ENCODE results near the gene CENPU. TPM values are rescaled to one million over a fixed set of nuclear protein-coding genes. Genes with fewer than 3 reads are reported as not detected.

Gene CENPU
- total and polyA plus RNA-seq, 2 experiments from 2014 or later = 88.3 to 186 TPM

GRCh38 chr4:184689681-184690080 is 44.2 kb downstream of the CENPU start:
- Mint-ChIP-seq H3K4me3 (no peak overlapping the region), H3K4me1 (peaks cover 20% of the 10 kb centered on the region), H3K9me3 (no peaks in the 10 kb centered on the region; the same call in 2 of the 3 replicates), H3K27ac (no peak overlapping the region), H3K36me3 (ENCODE audit: low read depth) (peaks cover 27% of the 10 kb centered on the region; the same call in 2 of the 3 replicates), H3K27me3 (ENCODE audit: insufficient read depth, low read depth, poor library complexity) (peaks cover 7% of the 10 kb centered on the region)
- Histone ChIP-seq H3K4me3 (no peak overlapping the region), H3K27ac (ENCODE audit: low read depth) (no peak overlapping the region), H3F3A (replicated peaks; ENCODE audit: low read depth) (no peaks in the 10 kb centered on the region), H3K79me2 (replicated peaks; ENCODE audit: insufficient read depth) (no peaks in the 10 kb centered on the region), H4K20me1 (replicated peaks; ENCODE audit: insufficient read depth) (no peaks in the 10 kb centered on the region), H3K4me1 (ENCODE audit: insufficient read depth) (peaks cover 12% of the 10 kb centered on the region; the same call in 1 of the 2 replicates), H3K4me2 (no peak overlapping the region), H3K27me3 (ENCODE audit: insufficient read depth) (no peaks in the 10 kb centered on the region), H3K9me2 (ENCODE audit: insufficient read depth) (no peaks in the 10 kb centered on the region), H3K36me3 (ENCODE audit: insufficient read depth) (peaks cover 3% of the 10 kb centered on the region; the same call in 1 of the 2 replicates), H2AFZ (no peak overlapping the region)
- DNase-seq (ENCODE audit: low spot score) = no peak
- ATAC-seq = no peak
- no peak for TF ChIP-seq EZH2 (IDR thresholded peaks at IDR 0.05; ENCODE audit: low read depth, unreplicated experiment)
- no peak for TF ChIP-seq CREB1 (CRISPR knock-in tag; IDR thresholded peaks at IDR 0.05; ENCODE audit: low read depth)
- no peak for TF ChIP-seq JUNB (IDR thresholded peaks at IDR 0.05; ENCODE audit: unreplicated experiment)
- no peak for TF ChIP-seq ZNF331 (CRISPR knock-in tag; IDR thresholded peaks at IDR 0.05; ENCODE audit: low read depth)
- no peak for TF ChIP-seq NANOG (IDR thresholded peaks at IDR 0.05; ENCODE audit: borderline replicate concordance)
- no peak for TF ChIP-seq REST (IDR thresholded peaks at IDR 0.05; ENCODE audit: unreplicated experiment)
- no peak for TF ChIP-seq ZNF462 (CRISPR knock-in tag; IDR thresholded peaks at IDR 0.05)
- no peak for TF ChIP-seq EZH2phosphoT487 (IDR thresholded peaks at IDR 0.05; ENCODE audit: unreplicated experiment)

Data from GM23338 (cell line).